ENCODE results near the gene TACR1.
"Not testable (repeated sequence)": the region's sequence is repeated elsewhere in the genome, so short reads cannot be mapped to it uniquely, and the experiment has no call there.

Gene TACR1

DNA sequence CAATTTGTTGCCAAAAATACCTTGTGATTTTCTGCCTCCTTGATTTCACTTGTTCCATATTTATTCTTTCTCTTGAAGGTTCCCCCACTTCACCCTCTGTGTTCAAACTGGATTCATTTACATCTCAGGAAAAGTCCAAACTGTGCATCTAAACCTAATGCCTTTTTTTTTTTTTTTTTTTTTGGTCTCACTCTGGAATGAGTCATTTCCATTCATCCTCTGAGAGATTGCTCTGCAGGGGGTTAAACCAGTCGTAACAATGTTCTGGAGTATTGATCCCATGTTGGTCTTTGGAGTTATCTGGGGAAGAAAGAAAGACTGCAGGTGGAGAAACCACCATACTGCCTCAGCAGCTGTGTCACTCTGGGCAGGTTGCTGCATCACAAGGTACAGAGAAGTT lies 119.7 kb downstream of the TACR1 start:
- DNase-seq, result no peak

DNA sequence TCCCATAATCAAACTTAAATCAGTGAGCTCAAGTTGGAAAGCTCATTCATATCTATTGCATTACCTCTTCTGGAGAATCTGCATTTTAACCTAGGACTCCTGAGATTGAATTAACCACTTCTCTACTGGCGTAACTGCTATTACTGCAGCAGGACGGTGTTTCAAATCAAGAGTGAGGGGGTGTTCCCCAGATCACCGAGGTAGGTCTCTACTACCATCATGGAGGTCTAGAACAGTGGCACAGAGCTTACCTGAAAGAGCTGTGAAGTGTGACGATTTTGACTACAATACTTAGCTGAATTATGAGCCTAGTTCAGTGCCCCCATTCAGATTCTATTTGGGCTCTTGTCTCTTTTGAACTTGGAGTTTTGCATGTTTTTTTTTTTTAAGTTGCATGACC lies 121.4 kb downstream of the TACR1 start:
- DNase-seq, result no peak

GRCh38 chr2:75076088-75076487 lies 123.2 kb downstream of the TACR1 start:
- peak; percentile 79 for DNase-seq

DNA sequence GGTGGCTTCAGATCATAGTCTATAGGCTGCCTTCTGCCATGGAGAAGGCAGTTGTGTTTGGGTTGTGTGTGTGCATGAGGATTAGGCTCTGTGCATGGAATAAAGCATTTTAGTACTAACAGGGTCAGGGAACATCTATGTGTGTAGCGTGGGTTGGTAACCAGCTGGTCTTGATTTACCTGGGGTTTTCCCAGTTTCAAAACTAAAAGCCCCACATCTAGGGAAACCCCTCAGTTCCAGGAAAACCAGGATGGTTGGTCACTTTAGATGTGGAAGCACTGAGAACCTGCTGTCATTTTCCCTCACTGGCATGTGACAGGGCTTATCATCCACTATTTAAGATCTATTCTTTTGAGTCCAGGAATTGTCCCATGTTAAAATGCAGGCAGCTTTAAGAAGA lies 124.6 kb downstream of the TACR1 start:
- DNase-seq, result no peak

GRCh38 chr2:75074228-75074627 lies 125.1 kb downstream of the TACR1 start:
- DNase-seq, result no peak

DNA sequence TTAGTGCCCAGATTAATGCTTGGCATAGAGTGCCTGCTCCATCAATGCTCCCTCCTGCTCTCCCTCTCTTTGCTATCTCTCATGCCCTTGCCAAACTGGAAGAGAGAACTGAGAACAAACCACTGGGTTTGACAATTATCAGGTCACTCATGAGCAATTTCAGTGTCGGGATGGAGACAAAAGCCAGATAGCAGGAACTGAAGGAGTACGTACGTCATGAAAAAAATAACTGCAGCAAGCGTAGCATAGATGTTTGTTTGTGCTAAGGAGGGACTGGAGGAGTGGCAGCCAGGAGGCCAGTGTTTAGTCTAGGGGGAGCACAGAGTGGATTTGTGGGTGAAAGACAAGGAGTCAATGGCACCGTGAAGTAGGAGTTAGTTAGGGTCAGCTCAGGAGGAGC lies 127.6 kb downstream of the TACR1 start:
- no peak for DNase-seq

- DNase-seq, result no peak
These were observed 130.8 kb downstream of the TACR1 start for GRCh38 chr2:75068546-75068945.

DNA sequence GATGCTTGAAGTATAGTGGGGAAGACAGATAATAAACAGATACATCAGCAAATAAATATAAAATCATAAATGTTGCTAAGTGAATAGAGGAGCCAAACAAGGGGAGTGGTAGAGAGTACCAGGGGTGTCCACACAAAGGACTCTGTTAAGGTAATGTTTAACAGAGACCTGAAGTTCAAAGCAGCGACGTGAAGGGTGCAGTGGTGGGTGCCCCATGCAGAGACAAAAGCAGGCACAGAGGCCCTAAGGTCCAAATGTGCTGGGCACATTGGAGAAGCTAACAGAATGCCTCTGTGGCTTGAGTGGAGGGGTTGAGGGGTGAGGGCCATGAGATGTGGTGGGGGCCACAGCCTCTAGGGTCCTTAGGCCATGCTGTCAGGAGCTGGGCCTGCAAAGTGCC lies 131.8 kb downstream of the TACR1 start:
- no peak for DNase-seq

DNA sequence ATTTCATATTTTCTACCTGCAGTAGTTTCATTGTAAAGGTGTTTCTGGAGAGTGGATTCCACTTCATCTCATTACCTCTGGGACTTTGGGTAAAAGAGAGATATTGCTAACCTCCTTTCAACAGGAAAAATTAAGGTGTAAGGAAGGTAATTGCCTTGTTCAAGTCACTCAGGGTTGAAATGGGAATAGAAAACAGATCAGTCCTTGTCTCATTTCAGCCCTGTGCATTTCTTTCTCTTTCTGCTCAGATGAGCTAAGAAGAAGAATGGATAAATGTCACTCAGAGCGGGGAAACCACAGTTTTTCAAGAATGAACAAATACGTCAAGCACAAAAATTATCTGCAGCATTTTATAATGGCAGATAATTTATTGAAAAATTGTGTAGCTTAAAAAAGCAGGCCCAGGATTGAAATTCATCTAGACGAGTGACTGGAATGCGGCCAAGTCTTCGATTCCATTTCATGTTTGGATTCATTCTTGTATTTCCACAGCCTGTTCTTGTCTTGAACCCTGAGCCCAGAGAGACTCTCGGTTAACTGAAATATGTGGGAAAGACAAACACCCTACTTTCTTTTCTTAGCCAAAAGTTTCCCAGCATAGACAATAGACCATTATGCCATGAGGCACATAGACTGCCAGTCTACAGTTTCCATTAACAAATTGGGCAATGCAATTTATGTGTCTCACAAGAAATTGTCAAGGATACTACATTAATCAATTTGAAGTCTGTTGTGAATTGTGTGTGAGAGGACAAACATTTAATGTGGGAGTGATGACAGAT lies 133.0 kb downstream of the TACR1 start:
- DNase-seq, result no peak

- DNase-seq, result no peak
These were observed 133.8 kb downstream of the TACR1 start for GRCh38 chr2:75065402-75066008.

GRCh38 chr2:75064691-75065396 lies 134.5 kb downstream of the TACR1 start:
- DNase-seq, result no peak

GRCh38 chr2:75063906-75064305 lies 135.4 kb downstream of the TACR1 start:
- DNase-seq, result no peak

DNA sequence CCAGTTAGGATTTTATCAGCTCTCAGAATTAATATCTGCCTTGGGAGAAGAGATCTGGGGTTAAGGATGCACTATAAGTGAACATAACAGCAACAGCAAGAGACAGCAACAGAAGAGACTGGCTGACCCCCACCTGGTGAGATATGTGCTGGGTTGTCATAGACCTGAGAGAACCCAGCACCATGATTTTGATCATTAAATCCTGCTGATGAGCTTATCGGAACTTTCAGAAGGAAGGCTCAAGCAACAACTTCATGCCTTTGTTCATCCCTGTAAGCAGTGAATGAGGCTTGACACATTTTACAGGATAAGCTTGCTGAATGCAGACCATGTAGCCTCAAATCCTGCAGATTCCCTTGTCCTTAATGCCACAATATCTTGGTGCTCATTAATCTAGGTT lies 140.9 kb downstream of the TACR1 start:
- no peak for DNase-seq

- not testable (repeated sequence) for DNase-seq
These were observed 142.2 kb downstream of the TACR1 start for GRCh38 chr2:75057150-75057549.

DNA sequence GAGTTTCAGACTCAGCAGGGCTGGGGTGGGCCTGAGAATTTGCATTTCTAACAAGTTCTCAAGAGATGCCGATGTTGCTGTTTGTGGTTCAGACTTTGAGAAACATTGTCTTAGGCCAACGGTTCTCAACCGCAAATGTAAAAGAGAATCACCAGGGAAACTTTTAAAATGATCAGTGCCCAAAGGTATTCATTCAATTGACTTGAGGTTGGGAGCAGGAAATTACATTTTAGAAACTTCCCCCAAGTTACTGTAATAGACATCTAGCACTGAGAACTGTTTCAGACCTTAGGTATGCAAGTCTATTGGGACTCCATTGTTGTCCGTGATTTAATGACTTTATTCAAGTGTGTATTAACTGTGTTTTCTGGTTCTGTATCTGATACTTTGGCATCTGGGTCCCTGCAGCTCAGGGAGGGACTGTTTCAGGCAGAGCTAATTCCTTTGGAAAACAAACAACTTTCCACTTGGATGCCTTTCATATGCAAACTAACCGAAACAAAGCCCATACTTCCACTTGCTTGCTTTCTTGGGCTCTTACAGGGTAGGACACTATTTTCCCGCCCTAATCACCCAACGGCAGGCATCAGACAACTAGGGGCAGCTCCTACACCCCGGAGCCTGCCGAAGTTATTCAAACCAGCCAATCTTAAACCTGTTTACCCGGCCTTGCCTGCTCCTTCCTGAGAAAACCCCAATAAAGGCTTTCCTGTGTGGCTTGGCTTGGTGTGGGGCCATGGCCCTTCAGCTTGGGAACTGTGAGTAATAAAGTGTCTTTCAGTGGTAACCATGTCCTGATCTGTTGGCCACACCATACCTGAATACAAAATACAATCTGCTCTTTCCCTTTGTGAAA lies 143.3 kb downstream of the TACR1 start:
- DNase-seq, result no peak

GRCh38 chr2:75055142-75055819 lies 144.0 kb downstream of the TACR1 start:
- DNase-seq, result no peak

DNA sequence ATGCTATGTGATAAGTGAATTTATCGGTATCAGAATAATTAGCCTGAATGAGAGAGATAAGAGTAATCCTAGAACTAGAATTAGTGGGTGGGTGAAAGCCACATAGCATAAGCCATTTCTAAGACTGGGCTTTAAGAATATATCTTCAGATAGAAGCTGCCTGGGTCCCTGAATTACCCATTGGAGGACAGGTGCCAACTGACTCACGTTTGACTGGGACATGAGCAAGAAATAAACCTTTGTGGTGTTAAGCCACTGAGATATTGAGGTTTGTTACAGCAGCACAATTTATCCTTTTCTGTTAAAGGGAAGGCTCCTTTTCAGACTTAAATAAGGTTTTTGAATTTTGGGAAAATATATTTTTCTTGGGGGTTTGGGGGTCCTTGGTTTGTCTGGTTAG lies 145.0 kb downstream of the TACR1 start:
- no peak for DNase-seq

- peak; percentile 62 for DNase-seq
These were observed 145.7 kb downstream of the TACR1 start for GRCh38 chr2:75053484-75054112.

- no peak for DNase-seq
These were observed 151.2 kb downstream of the TACR1 start for GRCh38 chr2:75047992-75048625.

DNA sequence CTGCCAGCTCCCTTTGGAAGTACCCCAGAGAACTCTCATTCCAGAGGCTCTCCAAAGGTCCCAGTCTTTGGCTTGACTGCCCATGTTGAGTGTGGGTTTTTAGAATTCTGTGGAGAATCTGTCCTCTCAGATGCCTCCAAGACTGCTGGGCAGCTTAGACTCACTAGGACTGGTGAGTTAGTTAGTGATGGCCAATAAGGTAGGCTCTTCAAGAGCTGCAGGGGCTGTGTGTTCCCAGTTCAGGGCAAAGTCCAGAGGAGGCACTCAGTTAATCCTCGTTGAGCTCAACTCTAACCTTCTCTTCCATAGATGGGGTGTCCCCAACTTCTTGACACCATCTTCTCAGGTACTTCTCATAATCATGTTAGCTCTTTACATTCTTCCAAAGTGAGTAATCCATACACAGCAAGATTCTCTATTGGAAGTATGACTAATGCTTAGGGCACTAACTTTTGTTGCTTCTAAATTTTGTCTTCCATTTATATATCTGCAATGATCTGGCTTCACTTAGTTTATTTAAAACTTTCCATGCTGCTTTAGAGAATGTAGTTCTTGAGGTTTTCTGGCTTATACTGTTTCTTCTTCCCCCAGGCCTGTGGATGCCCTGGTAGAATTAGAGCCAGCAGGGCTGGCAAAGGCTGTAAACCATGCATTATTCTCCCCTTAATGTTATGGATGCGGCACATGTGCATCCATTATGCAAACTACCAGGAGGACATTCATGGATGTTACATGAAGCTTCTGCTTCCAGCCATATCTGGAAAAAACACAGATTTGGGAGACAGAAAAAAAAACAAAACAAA lies 151.9 kb downstream of the TACR1 start:
- DNase-seq, result no peak
